T-helper 1 cell (primary cell): ENCODE results near the gene MINK1.

Experiments used
- DNase-seq, 5 donors: peaks; one replicate each; pipeline ENCODE4 v3.0.0-alpha.2; 2012 to 2020
- total RNA-seq, 4 donors: gene quantifications; one replicate each; lab custom pipeline; 2026; lab: John Stamatoyannopoulos, UW

Gene MINK1
- total RNA-seq = 168 to 232 (median 197) reads per million in 4 donors

DNA sequence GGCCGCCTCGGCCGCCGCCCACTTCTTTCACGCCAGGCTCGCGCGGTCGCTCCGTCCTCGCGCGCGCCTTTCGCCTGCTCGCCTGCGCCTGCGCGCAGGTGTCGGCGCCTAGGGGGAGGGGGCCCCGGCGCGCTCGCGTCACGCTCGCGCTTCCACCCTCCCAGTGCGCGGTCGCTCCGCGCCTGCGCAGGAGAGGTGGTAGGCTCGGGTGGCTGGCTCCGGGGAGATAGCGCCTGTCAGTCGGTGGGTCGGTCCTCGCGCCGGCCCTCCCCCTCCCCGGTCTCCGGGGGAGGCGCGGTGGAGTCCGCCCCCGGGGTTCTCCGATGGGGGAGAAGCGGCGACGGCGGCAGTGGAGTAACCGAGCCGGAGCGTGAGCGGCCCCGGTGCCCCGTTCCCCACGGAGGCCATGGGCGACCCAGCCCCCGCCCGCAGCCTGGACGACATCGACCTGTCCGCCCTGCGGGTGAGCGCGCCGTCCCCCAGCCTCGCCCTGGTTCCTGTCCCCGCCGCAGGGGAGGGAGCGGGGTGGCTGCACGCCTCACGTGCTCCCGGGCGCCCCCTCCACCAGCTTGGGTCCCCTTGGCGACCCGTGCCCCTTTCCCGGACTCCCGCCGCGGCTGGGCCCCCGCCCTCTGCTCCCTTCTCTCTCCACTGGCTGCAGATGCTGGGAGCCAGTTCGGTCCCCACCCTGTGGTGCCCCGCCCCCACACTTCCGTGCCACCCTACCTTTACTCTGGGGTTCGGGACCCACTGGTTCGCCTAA is at the start of gene MINK1:
MINK1 (plus strand) TSS at position 163 of the 763 bp plus-strand sequence; CDS start at position 407, 244 bp downstream.
- peak; percentile 77 to 96 (median 87) for DNase-seq

DNA sequence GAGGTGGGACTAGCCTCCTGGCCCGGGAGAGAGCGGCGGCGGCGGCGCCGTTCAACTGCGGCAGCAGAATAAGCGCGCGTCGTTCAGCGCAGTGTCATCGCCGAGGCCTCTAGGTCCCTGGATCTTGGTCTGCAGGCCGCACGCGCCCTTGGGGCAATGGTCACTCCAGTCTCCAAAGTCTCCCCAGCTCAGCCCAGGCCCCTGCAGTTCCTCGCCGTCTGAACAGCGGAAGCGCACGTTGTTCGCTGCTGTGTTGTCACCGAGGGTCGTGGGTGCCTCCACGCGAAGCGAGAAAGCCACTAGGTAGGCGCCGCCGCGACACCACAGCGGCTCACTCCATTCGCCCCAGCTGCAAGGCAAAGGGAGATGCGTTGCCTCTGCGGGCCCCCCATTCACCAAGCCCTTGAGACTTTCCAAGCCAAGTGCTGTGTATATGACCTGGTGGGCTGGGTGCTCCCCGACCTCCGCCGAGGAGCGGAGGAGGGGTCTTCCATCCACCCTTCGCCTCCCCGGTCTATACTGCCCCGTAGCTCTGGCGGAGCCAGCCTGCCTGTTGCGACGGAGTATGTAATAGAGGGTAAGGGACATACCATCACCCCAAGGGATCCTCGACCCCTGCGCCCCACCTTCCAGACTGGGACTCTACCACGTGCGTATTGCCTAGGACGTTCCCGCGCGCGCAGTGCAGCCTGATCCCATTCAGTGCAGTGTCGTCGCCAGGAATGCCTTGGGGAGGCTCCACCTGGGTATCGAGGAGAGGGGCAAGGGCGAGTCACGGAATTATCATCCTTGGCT is 47.6 kb upstream of the MINK1 start:
- DNase-seq = no peak

DNA sequence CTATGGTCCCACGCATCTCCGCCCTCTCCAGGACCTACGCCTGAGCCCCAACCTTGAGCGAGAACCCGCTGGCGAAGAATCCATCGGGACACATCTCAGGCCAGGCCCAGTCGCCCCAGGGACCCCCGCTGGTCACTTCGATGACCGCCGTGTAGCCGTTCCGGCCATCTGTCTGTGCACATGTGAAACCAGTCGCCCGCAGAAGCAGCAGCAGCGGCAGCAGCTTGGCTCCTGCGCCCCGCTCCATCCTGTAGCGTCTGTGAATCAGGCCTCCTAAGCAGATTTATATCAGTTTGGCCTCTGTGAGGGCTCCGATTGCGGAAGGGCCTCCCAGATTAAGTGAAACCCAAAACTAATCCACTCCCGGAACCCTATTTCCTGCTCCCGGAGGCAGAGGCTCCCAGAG is 47.0 kb upstream of the MINK1 start, which contains the start of gene VMO1:
VMO1 (minus strand) TSS at position 259 of the 406 bp plus-strand sequence; CDS start at position 247, 12 bp downstream.
- DNase-seq = no peak

DNA sequence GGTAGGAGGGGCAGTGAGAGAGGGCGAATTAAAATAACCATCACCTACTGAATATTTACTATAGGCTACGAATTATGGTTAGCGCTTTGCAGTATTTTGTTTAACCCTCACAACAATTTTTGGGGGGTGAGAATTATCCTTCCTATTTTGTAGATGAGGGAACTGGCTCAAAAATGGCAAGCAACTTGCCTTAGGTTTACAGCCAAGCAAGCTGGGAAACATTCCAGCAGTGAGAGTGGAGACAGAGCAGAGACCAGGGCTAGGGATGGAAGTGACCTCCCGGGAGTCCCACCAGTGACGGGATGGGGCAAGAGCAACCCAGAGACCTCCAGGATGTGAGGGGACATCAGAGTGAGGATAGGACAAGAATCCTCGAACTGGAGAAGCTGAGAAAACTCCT is 46.6 kb upstream of the MINK1 start:
- no peak for DNase-seq

DNA sequence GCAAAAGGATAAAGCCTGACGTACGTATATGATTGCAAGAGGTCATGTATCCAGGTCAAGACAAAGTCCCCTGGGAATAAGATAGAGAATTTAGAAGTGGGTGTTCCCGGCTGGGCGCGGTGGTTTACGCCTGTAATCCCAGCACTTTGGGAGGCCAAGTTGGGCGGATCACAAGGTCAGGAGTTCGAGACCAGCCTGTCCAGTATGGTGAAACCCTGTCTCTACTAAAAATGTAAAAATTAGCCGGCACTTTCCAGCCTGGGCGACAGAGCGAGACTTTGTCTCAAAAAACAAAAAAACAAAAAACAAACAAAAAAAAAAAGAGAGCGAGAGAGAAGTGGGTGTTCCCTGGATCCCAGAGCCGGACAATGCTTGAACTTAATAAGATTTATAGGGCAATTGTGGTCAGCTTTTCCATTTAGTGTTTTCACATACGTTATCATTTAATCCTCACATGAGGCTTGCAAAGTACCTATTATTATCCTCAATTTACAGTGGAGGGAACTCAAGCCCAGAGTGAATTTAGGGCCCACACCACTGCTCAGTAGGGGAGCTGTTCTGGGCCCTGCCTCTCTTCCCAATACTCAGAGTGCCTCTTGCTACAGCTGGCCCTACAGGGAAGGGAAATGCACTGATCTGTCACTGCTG is 44.9 kb upstream of the MINK1 start:
- DNase-seq = no peak

DNA sequence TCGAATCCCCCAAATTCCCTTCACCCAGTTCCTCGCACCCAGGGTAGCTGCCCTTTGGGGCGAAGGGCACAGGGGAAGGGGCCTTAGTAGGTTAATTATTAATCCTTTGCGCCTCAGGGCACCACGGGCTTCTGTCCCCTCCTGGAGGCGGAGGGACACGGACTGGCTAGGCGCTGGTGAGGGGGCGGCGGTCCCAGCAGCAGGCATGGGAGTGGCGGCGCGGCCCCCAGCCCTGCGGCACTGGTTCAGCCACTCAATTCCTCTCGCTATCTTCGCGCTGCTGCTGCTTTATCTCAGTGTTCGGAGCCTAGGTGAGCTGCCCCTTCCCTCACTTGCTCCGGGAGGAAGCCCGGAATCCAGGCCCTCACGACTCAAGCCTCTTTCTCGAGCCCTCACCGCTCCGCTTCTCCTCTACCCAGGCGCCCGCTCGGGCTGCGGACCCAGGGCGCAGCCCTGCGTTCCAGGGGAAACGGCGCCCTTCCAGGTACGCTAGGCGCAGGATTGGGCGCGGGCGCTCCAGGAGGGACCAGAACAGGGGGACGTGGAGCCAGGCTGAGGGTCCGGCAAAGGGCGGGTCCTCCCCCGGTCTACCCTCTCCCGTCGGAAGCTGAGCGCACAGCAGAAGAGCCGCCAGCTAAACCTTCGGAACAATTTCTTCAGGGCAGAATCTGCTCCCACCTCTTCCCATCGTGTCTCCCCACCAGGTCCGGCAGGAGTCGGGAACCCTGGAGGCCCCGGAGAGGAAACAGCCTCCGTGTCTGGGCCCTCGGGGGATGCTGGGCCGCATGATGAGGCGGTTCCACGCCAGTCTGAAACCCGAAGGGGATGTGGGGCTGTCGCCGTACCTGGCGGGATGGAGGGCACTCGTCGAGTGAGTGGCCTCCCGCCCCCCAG is 44.1 kb upstream of the MINK1 start, which contains the start of gene GLTPD2:
GLTPD2 (plus strand) TSS at position 158 of the 894 bp plus-strand sequence; CDS start at position 206, 48 bp downstream.
- DNase-seq = no peak

DNA sequence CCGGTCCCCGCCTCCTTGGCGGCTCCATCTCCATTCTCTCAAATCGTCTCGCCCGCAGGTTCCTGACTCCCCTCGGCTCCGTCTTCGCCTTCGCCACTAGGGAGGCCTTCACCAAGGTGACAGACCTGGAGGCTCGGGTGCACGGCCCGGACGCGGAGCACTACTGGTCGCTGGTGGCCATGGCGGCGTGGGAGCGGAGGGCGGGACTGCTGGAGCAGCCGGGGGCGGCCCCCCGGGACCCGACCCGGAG is 43.5 kb upstream of the MINK1 start:
- DNase-seq = no peak

DNA sequence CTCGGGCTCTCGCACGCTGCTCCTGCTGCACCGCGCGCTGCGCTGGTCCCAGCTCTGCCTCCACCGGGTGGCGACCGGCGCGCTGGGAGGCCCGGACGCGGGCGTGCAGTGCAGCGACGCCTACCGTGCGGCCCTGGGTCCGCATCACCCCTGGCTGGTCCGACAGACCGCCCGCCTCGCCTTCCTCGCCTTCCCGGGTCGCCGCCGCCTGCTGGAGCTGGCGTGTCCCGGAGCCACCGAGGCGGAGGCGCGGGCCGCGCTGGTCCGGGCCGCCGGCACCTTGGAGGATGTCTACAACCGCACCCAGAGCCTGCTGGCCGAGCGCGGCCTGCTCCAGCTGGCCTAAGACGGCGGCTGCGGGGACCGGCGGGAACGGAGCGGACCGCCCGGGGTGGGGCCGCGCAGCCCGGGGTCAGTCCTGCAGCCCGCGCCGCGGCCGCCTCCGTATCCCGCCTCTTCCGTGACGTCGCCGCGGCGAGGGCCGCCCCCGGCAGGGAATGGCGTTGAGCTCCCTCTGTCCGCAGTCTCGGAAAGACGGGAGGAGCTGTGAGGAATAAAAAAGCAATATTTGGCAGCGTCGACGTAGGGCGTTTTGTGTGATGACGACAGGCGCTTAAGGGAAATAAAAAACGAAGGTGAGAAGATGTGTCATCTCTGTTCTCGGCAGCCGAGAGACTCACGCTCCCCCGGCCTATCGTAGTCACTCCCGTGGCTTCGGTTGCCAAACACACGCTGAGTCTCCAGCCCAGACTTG is 43.0 kb upstream of the MINK1 start:
- peak; percentile 54 to 88 (median 68) for DNase-seq

DNA sequence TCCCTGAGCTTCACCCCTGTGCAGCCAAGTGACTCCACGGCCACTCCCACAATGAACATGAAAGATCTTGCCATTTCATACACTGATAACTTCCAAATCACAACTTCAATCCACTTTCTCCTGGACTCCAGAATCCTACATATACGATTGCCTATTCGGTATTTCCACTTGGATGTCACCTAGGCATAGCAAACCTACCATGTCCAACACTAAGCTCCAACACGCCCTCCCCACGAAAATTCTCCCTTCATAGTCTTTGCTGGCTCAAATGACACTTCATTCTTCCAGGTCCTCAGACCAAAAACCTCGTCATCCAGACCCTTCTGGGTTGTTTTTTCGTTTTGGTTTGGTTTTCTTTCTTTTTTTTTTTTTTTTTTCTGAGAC is 42.4 kb upstream of the MINK1 start:
- no peak for DNase-seq

DNA sequence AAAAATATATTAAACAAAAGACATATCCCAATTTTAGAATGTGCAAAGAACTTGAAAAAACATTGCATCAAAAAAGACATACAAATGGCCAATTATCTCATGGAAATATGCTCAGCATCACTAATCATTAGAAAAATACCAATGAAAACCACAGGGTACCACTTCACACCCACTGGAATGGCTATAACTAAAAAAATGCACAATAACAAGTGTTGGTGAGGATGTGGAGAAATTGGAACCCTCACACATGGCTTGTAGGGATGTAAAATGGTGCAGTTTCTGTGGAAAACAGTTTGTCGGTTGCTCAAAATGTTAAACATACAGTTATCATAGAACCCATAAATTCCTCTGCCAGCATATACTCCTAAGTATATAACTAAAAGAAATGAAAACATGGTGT is 38.0 kb upstream of the MINK1 start:
- no peak for DNase-seq

DNA sequence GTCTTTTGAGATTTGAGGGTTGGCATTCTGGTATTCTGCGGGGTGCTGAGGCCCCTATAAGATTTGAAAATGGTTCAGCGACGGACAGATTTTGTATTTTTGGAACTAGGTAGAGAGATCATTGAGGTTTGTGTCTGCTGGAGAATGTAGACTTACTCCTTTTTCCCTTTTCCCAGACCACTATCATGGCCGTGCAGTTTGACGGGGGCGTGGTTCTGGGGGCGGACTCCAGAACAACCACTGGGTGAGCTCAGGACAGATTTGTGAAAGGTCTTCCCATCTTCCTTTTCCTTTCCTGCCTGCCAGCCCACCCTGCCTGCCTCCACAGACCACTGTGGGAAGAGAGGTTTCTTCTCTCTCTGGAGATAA is 36.6 kb upstream of the MINK1 start:
- DNase-seq = no peak

DNA sequence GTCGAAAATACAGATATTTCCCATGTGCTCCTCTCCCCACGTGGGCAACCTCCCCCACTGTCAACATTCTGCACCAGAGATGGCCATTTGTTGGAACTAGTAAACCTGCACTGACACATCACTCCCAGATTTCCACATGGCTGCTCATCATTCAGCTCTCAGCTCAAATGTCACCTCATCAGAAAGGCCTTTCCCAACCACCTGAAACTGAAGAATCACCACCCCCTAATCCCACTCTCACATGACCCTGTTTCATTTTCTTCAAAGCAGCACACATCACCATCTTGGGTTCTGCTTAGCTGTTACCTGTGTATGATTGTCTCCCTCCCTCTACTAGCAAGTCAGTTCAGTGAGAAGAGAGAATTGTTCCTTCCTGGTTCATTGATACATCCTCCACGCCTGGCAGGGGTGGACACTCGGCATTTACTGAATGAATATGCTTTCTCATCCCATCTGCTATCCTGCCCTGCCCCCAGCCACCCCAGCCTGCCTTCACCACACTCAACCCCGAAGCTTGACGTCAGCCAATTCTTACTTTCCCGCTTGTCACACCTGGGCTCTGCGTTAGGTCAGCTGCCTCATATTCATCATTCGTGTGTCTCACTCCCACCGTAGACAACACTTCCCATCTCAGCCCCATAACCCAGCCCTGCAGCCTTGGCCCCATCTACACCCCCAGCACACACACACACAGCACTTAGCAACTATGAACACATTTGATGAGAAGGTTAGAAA is 32.5 kb upstream of the MINK1 start:
- no peak for DNase-seq

DNA sequence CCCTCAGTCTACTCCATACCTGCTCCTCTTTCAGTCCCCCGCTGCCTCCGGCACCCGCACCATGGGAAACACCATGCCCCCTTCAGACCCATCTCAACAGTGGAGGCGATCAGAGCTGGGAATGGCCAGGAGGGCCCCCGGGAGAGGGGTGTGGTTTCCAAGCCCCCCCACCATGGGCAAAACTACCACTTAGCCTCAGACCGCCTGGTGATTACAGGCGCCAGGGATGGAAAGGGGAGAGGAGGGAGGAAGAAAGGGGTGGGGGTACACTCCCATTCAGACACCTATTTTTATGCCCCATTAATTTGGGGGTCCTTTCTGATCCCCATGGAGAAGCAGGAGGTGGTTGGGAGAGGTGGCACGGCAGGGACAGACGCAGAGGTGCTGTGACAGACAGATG is 30.9 kb upstream of the MINK1 start, which contains the start of gene C17orf114:
C17orf114 (minus strand) TSS at position 101 of the 400 bp plus-strand sequence.
- DNase-seq = no peak

DNA sequence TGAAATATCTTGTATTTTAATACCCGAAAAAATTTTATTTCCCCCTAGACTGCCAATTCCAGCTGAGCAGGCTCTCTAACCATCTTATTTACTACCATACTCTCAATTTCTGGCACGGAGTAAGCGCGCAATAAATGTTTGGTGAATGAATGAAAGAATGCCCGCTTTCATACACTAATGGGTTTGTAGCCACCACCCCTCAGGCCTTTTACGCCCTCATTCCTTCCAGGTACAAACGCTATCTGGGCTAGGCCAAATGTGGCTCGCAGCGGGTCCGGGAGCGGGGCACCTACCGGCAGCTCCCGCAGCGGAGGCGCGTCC is 26.7 kb upstream of the MINK1 start:
- no peak for DNase-seq

DNA sequence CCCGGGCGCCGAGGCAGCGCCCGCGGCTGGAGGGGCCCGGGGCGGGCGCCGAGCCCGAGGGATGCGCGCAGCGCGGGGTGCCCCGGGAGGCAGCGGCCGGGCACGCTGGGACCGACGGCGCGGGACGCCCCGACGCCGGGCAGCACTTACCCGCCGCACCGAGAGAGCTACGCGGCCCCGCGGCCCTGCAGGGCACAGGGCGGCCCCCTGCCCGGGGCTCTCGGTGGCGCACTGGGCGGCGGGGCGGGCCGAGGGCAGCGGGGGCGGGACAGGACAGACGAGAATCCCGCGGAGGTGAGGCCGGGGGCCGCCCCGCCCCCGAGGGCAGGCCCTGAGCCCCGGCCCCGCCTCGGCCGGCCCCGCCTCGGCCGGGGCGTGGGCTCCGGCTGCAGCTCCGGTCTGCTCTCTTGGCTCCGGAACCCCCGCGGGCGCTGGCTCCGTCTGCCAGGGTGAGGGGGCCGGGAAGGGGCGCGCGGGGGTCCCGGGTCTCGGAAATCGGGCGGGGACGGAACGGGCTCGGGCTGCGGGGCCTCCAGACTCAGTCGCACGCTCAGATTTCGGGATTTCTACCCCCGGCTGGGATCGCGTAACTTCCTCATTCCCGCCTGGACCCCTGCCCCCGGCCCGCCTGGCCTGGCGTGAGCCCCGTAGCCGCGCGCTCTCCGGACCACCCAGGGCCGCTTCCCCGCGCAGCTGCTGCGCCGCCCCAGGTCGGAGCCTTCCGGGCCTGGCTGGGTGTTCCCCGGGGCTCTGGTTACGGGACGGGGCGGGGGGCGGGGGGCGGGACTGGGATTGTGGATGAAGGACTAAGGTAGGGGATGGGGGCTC is 26.1 kb upstream of the MINK1 start, which contains the start of gene PLD2:
PLD2 (plus strand) TSS at position 376 of the 828 bp plus-strand sequence. CDS start 621 bp downstream, outside the sequence.
- DNase-seq = peak; percentile 80 to 88 (median 84)

DNA sequence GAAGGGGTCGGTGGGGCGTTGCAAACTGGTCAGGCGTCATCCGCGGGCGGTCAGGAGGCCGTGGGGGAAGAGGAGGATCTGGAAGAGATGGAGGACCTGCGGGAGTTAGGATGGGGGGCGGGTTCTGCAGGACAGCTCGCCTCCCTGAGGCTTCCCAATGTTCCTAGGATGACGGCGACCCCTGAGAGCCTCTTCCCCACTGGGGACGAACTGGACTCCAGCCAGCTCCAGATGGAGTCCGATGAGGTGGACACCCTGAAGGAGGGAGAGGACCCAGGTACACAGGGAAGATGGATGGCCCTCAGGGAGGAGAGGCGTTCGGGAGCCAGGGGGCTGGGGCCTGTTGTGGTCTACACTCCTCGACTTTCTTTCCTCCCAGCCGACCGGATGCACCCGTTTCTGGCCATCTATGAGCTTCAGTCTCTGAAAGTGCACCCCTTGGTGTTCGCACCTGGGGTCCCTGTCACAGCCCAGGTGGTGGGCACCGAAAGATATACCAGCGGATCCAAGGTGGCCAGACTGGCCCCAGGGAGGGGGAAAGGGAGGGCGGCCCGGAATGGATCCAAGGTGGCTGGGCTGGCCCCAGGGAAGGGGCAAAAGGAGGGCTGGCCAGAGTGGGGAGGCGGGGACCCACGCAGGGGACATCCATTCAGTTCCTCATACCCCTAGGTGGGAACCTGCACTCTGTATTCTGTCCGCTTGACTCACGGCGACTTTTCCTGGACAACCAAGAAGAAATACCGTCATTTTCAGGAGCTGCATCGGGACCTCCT is 25.3 kb upstream of the MINK1 start:
- no peak for DNase-seq

DNA sequence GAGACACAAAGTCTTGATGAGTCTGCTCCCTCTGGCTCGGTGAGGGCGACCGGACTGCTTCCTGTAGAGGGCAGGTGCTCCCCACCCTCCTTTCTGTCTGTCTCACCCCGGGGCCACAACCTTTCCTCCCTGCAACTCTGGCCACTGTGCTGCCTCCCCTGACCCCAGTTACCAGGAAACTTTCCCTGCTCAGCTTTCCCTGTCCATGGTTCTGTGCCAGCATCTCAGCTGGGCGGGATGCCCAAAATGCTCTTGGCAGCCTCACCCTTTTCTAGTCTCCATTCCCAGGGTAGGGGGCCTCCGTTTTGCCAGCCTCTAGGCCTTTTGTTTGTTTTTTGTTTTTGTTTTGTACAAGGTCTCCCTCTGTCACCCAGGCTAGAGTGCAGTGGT is 24.8 kb upstream of the MINK1 start:
- DNase-seq = no peak

DNA sequence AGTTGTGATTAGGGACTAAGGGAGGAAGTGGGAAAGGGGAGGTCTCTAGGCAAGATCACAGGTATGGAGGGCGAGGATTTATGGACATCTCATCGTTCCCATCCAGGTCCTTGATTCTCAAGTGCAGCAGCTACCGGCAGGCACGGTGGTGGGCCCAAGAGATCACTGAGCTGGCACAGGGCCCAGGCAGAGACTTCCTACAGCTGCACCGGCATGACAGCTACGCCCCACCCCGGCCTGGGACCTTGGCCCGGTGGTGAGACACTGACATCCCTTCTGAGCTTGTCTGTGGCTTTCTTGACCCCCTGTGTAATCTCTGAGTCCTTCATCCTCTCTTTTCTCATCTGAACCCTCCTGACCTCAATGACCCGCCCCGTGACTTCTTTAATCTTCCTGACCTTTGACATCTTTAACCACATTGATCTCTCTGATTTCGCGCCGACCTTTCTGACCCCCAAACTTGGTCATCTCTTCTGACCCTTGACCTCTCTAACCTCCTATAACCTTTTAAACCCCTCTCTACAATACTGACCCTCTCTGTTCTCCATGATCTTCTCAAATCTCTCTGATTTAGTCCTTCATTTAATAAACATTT is 22.3 kb upstream of the MINK1 start:
- DNase-seq = no peak

DNA sequence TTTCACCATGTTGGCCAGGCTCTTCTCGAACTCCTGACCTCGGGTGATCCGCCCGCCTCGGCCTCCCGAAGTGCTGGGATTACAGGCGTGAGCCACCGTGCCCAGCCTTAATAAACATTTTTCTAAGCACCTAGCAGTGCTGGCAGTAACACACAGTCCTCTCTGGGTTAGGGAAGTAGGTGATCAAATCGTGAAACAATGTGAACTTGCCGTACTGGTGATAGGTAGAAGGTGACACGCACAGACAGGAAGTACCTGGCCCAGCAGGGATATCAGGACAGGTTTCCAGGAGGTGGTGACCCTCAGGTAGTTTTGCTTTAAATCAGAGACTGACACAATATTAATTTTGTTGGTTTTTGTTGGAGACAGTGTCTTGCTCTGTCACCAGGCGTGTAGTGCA is 21.7 kb upstream of the MINK1 start:
- DNase-seq = no peak
